AG04449 (cell line): ENCODE measurements around the gene MYO16.

Experiments
- CTCF ChIA-PET: fragments of 350-600 bp; formaldehyde crosslinking; extraction: SDS; loops from one replicate; lab custom pipeline; 2021; ENCODE audit warnings: antibody characterized with exemption; lab: Yijun Ruan, JAX
- POLR2A ChIA-PET: fragments of 400-600, 350-600 bp; formaldehyde crosslinking; extraction: SDS; loops from one replicate; lab custom pipeline; 2020; ENCODE audit warnings: antibody characterized with exemption, inconsistent platforms; lab: Yijun Ruan, JAX
- DNase-seq: peaks from one replicate; pipeline ENCODE4 v3.0.0-alpha.2; 2010; ENCODE audit warnings: low read depth, low spot score
- H3K4me3 ChIP-seq: 2 replicates; pipeline ENCODE4 v1.5.1; 2011; ENCODE audit warnings: low read depth, mild to moderate bottlenecking, control low read depth, low read length
- CTCF ChIP-seq: IDR thresholded peaks from one replicate; pipeline ENCODE4 v1.5.1; 2011; ENCODE audit warnings: mild to moderate bottlenecking, moderate library complexity, low read length, control low read depth, inconsistent platforms; ENCODE audit not compliant: insufficient read depth; ENCODE audit errors: missing control alignments

The MYO16 gene

GRCh38 chr13:108797354-108797753 lies 167.9 kb downstream of the MYO16 start:
- no peak overlapping the region for H3K4me3 ChIP-seq
- CTCF ChIA-PET: no interaction called here
- TF ChIP-seq CTCF: no peak
- POLR2A ChIA-PET: no interaction called here
- no peak for DNase-seq

GRCh38 chr13:108807841-108808240 lies 178.4 kb downstream of the MYO16 start:
- H3K4me3 ChIP-seq: no peak overlapping the region
- ChIA-PET CTCF (no interaction called here), POLR2A (no interaction called here)
- TF ChIP-seq CTCF: no peak
- no peak for DNase-seq

GRCh38 chr13:108812165-108812564 lies 182.8 kb downstream of the MYO16 start:
- no peak overlapping the region for H3K4me3 ChIP-seq
- no peak for TF ChIP-seq CTCF
- no peak for DNase-seq
- POLR2A ChIA-PET: no interaction called here
- CTCF ChIA-PET: no interaction called here

GRCh38 chr13:108812661-108813060 lies 183.2 kb downstream of the MYO16 start:
- no peak for DNase-seq
- ChIA-PET CTCF (no interaction called here), POLR2A (no interaction called here)
- TF ChIP-seq CTCF: no peak
- no peak overlapping the region for H3K4me3 ChIP-seq

GRCh38 chr13:108813587-108814170 lies 184.3 kb downstream of the MYO16 start:
- ChIA-PET POLR2A (no interaction called here), CTCF (no interaction called here)
- TF ChIP-seq CTCF: no peak
- DNase-seq: no peak
- no peak overlapping the region for H3K4me3 ChIP-seq

GRCh38 chr13:108816375-108816774 lies 187.0 kb downstream of the MYO16 start:
- no peak overlapping the region for H3K4me3 ChIP-seq
- TF ChIP-seq CTCF: no peak
- DNase-seq: no peak
- POLR2A ChIA-PET: no interaction called here
- CTCF ChIA-PET: no interaction called here
